Limb (tissue), 2 donors: ENCODE results near the gene SLC25A13.
A peak's percentile ranks its signal among the peaks of the same experiment; 100 is the strongest.

Source experiments
- DNase-seq, 2 donors: peaks; one replicate each; pipeline ENCODE4 v3.0.0-alpha.2; 2016; ENCODE audit errors: extremely low spot score in 2 of 2

SLC25A13 gene

GRCh38 chr7:96211954-96212353 lies 109.9 kb downstream of the SLC25A13 start:
- no peak for DNase-seq

- DNase-seq, result no peak
Measured at GRCh38 chr7:96205665-96206064, 116.2 kb downstream of the SLC25A13 start.

GRCh38 chr7:96204601-96205000 lies 117.3 kb downstream of the SLC25A13 start:
- DNase-seq, result no peak

- DNase-seq, result no peak
Measured at GRCh38 chr7:96203786-96204185, 118.1 kb downstream of the SLC25A13 start.

- no peak for DNase-seq
Measured at GRCh38 chr7:96202102-96202501, 119.8 kb downstream of the SLC25A13 start.

- DNase-seq, result no peak
Measured at GRCh38 chr7:96200740-96201139, 121.2 kb downstream of the SLC25A13 start.

- DNase-seq, result no peak
Measured at GRCh38 chr7:96199421-96199820, 122.5 kb downstream of the SLC25A13 start.

GRCh38 chr7:96198047-96198636 lies 123.8 kb downstream of the SLC25A13 start:
- no peak for DNase-seq

GRCh38 chr7:96196676-96197075 lies 125.2 kb downstream of the SLC25A13 start:
- no peak for DNase-seq

- peak in 1 of 2 donors; percentile 16 for DNase-seq
Measured at GRCh38 chr7:96189129-96189820, 132.6 kb downstream of the SLC25A13 start.

- DNase-seq, result no peak
Measured at GRCh38 chr7:96188591-96188991, 133.3 kb downstream of the SLC25A13 start.

GRCh38 chr7:96188174-96188581 lies 133.7 kb downstream of the SLC25A13 start:
- peak in 1 of 2 donors; percentile 16 for DNase-seq

- no peak for DNase-seq
Measured at GRCh38 chr7:96187735-96188134, 134.2 kb downstream of the SLC25A13 start.

GRCh38 chr7:96184783-96185182 lies 137.1 kb downstream of the SLC25A13 start:
- DNase-seq, result no peak

- DNase-seq, result no peak
Measured at GRCh38 chr7:96183163-96183670, 138.7 kb downstream of the SLC25A13 start.

GRCh38 chr7:96182424-96183158 lies 139.3 kb downstream of the SLC25A13 start:
- DNase-seq, result no peak

GRCh38 chr7:96181174-96181573 lies 140.7 kb downstream of the SLC25A13 start:
- DNase-seq, result no peak

GRCh38 chr7:96179837-96180236 lies 142.1 kb downstream of the SLC25A13 start:
- no peak for DNase-seq

- no peak for DNase-seq
Measured at GRCh38 chr7:96179341-96179740, 142.6 kb downstream of the SLC25A13 start.

GRCh38 chr7:96178581-96178980 lies 143.3 kb downstream of the SLC25A13 start:
- DNase-seq, result no peak

GRCh38 chr7:96177353-96177752 lies 144.5 kb downstream of the SLC25A13 start:
- DNase-seq, result no peak

GRCh38 chr7:96174812-96175211 lies 147.1 kb downstream of the SLC25A13 start:
- no peak for DNase-seq
